T1000 (cell line): ENCODE measurements around the gene NUP93.
"Not testable (repeated sequence)": the region's sequence is repeated elsewhere in the genome, so short reads cannot be mapped to it uniquely, and the experiment has no call there.

Experiments used
- DNase-seq: peaks from one replicate; lab custom pipeline; 2025; ENCODE audit warnings: mixed read lengths; lab: John Stamatoyannopoulos, UW

Gene NUP93

DNA sequence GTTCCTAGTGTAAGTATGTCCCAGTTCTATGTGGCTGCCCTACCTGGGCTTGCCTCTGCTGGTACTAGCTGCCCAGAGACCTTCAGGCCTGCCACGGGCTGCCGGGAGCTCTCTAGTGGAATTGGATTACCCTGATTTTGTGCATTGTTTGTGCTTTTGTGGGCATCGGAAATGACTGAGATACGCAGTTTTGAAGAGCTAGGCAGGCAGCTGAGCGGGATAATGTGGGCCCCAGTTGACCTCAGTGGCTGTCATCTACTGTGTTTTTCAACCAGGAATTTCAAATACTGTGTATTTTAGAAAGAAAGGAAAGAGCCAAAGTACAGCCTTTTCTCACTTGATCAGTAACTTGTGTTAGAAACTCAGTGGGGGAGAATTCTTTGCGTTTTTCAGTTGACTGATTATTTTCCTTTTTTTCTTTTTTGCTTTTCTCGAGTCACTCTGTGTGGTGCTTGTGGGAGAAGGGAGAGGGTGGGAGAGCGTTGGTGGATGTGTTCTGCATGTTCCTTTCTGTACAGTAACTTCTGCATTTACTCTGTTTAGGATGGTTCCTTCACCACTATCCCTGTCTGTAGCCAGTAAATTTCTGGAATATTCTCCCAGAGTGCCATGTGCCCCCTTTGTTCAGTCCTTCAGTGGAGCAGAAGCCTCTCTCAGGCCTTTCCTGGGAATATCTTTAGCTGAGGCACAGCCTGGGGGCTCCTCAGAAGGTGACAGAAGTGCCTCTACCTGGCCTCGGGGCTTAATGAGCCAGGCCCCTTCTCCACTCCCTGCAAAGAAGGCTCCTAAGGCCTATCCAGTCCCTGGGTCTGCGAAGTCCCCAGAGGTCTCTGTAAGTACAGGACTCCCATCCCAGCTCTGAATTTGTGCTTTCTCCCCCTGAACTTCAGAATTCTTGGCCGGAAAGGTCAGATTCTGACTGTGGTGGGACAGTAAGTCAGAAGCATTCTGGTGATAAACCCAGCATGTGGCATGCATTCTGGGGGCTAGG is 120.1 kb downstream of the NUP93 start:
- DNase-seq = no peak

GRCh38 chr16:56851671-56852400 is 121.9 kb downstream of the NUP93 start:
- DNase-seq = no peak

- DNase-seq = no peak
Observed at GRCh38 chr16:56852401-56852730, 122.4 kb downstream of the NUP93 start.

DNA sequence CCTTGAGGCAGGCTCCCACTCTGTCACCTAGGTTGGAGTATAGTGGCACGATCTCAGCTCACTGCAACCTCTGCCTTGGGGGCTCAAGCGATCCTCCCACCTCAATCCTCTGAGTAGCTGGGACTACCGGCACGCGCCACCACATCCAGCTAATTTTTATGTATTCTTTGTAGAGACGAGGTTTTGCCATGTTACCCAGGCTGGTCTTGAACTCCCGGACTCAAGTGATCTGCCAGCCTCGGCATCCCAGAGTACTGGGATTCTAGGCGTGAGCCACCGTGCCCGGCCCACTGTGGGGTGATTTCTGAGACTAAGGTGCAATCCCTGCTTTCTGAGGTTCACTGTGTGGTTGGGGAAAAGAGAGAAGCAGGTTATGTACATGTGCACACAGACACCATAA is 123.0 kb downstream of the NUP93 start:
- DNase-seq = no peak

- DNase-seq = no peak
Observed at GRCh38 chr16:56855201-56855600, 125.3 kb downstream of the NUP93 start.

GRCh38 chr16:56855946-56856345 is 126.0 kb downstream of the NUP93 start:
- no peak for DNase-seq

DNA sequence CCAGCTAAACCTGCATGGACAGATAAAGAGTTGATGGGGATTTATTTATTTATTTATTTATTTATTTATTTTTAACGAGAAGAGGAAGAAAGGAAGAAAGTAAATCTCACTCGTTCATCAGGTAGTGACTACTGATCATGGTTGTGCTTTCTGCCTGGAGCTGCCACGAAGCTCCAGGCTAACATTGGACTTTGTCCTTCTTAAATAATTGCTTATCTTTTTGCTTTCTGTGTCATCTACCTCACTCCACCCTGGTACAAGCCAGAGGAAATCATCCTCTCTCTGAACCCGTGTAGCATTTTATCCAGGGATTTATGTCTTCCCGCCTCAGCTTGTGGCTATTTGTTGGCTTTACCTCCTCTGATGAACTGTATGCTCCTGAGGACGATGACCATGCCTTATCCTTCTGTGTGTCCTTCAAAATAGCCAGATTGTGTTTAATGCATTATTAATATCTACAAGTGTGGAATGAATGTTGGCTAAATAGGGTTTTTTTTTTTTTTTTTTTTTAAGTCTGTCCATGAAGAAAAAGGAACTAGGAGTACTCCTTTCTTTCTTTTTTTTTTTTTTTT is 127.0 kb downstream of the NUP93 start:
- no peak for DNase-seq

DNA sequence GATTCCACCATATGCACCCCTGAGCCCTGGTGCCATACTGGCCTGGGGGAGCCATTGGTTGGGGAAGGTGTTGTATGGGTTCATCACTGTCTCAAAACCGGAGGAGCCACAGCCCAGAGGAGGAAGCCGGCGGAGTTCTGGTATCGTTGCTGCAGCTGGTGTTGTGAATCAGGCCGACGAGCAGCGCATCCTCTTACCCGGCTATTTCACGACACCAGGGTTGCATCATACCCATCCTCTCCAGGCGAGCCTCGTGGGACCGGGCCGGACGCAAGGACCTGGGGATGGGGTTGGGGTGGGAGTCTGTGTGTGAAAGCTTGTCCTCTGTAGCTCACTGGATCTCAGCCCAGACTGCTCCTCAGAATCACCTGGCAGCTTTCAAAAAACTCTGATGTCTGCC is 128.4 kb downstream of the NUP93 start:
- no peak for DNase-seq

DNA sequence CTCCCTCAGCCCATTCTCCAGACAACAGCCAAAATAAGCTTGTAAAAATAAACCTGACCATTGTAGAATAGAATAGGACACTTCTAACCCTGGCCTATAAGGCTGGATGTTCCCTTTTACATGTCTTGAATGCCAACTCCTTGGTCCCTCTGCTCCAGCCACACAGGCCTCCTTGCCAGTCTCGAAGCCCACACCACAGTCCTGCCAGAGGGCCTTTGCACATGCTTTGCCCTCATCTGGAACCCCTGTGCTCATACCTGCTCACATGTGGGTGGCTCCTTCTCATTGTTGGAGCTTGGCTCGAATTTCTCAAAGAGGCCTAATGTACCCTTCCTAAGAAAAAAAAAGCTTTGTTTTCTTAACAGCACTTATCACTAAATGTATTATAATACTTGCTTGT is 129.7 kb downstream of the NUP93 start:
- DNase-seq = no peak

DNA sequence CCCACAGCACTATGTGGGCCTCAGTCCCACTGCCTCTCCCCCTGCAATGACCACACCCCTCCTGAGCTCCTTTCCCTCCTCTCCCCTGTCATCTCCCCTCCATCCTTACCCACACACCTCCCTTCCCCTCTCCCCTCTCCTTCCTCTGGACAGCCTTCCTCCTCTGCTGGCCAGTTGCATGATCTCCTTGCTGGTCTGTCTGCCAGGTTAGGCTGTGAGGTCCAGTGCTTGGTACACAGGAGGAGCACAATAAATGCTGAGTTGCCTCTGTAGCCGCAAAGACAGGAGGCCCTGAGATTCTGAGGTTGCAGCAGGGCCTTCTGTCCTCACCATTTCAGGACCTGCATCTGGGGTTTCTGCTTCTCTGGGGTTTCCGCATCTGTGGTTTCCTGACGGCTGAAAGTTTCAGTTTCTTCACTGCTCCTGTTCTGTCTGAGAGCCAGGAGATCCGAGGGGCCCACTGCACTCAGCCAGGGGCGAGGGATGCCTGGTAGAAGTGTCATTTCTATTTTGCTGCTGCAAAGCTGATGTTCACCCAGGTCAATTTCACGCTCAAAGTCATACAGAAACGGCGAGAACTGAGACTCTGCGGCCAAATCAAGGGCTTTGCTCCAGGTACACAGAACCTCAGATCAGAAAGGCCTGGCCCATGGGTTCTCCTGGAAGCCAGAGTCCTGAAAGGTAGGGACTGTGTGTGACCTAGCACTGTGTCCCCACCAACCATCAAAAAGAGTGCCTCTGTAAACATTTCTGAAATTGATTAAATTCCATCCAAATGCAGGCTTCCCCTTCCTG is 130.5 kb downstream of the NUP93 start:
- no peak for DNase-seq

- no peak for DNase-seq
Observed at GRCh38 chr16:56861092-56861610, 131.2 kb downstream of the NUP93 start.

DNA sequence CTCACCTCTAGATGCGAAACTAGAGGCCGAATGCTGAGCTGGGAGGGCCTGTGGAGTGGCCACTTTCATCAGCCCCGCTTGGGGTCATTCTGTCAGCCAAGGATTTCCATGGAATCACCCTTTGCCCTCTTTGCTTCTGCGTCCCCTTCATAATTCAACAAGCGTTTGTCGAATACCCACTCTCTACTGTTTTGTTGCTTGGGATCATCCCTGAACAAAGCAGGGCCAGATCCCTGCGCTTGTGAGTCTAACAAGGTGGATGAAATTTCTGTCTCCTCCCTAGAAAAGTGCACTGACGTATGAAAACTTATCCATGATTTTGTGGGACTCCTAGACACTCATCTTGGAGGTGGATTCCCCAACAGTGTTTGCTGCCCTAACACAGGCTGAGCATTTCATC is 131.8 kb downstream of the NUP93 start:
- DNase-seq = no peak

DNA sequence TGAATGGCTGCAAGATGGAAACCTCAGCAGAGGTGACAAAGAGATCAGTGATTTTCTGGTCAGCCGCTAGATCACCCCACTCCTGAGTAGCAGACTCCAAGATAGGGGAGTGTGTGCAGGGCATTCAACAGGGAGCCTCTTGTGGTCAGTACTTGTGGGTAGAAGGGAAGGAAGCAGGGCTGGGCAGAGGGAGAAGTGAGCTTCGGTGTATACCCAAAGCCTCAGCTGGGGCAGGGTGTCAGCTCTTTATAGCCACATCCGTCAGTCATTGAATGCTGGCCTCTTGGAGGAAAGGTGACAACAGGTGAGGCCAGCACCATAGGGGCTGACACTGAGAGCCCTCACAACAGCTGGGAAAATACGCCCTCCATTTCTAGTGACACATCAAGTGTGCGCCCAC is 132.8 kb downstream of the NUP93 start:
- DNase-seq = no peak

DNA sequence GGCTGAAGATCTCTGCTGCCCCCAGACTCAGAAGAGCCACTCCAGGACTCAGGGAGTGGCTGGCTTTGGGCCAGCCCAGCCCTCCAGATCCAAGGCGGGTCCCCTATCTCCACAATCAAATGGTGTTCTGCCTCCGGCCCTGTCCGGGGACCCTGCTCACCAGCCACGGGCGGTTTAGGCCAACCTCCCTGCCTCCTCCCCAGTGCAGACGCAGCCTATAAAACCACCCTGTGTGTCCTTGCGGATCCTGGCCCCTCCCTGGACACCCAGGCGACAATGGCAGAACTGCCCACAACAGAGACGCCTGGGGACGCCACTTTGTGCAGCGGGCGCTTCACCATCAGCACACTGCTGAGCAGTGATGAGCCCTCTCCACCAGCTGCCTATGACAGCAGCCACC is 135.0 kb downstream of the NUP93 start, which contains the start of gene SLC12A3:
Gene SLC12A3, plus strand, starts transcription at position 248 of the 400 bp plus-strand sequence. Its CDS starts 29 bp downstream, at position 277.
- no peak for DNase-seq

GRCh38 chr16:56865394-56866062 is 135.6 kb downstream of the NUP93 start:
- DNase-seq = no peak

DNA sequence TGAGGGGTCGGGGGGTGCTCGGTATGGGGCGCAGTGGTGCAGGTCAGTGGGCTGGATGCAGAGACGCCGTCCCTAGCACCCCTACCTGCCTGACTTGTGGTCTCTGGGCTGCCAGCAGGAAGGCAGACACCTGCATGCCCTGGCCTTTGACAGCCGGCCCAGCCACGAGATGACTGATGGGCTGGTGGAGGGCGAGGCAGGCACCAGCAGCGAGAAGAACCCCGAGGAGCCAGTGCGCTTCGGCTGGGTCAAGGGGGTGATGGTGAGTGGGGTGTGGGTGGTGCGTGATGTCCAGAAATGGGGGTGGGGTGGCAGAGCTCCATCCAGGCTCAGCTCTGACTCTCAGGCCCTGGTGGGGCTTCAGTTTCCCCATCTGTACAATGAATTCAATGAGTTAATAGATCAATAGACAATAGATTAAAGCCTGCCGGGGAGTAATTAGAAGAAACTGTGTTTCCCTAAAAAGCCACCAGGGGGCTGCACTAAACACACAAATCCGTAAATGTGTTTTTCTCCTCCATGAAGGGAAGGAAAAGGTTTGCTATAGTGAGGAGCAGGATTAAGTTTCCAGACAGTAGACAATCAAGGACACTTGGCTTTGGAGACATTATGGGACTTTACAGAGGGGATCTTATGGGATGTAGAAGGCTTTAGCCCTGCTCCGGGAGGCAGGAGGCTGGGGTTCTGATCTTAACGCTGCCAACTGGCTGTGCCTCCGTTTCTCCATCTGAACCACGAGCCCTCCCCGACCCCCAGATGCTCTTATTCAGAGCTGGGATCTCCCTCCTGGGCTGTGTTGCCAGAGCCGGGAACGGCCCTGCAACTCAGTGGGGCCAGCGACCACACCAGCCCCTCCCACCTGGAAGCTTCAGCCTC is 137.3 kb downstream of the NUP93 start:
- no peak for DNase-seq

- DNase-seq = no peak
Observed at GRCh38 chr16:56868175-56868574, 138.2 kb downstream of the NUP93 start.

DNA sequence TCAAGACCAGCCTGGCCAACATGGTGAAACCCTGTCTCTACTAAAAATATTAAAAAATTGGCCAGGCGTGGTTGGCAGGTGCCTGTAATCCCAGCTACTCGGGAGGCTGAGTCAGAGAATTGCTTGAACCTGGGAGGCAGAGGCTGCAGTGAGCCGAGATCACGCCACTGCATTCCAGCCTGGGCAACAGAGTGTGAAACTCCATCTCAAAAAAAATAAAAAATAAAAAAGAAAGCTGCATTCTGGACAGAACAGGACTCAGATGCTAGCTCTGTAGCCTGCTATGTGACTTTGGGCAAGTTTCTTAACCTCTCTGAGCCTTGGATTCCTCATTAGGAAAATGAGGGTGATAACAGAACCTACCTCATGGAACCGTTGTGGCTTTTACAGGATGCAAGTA is 138.8 kb downstream of the NUP93 start:
- not testable (repeated sequence) for DNase-seq

- no peak for DNase-seq
Observed at GRCh38 chr16:56869513-56870275, 139.8 kb downstream of the NUP93 start.
